ENCODE results near the gene DRC3. TPM values are rescaled to one million over a fixed set of nuclear protein-coding genes. Genes with fewer than 3 reads are reported as not detected.

DRC3 gene
- total RNA-seq, 1 experiment from 2014 or later: 0.68 TPM

GRCh38 chr17:18018411-18018921 is 45.8 kb downstream of the DRC3 start:
- H3K27ac Mint-ChIP-seq: peak overlapping the region in 1 of 3 experiments; percentile 18; a peak in 1 of 7 replicates
- Histone ChIP-seq H4K91ac (ENCODE audit: insufficient read length, low read depth, low read length) (no peak overlapping the region), H3K14ac (ENCODE audit: insufficient read depth, low read length) (no peak overlapping the region), H3T11ph (ENCODE audit: low read length) (no peak overlapping the region), H2BK12ac (ENCODE audit: insufficient read length, low read depth, low read length) (no peak overlapping the region), H3K56ac (ENCODE audit: insufficient read length, low read depth, low read length) (no peak overlapping the region), H3K4me1 (ENCODE audit: insufficient read depth, low read length) (no peaks in the 10 kb centered on the region), H2BK5ac (ENCODE audit: insufficient read length, low read length) (no peak overlapping the region), H3K27ac (ENCODE audit: insufficient read length, low read depth, low read length) (no peak overlapping the region), H3K79me2 (ENCODE audit: insufficient read depth, low read length) (no peaks in the 10 kb centered on the region), H3K18ac (ENCODE audit: insufficient read length, low read depth, low read length) (no peak overlapping the region), H4K8ac (replicated peaks; ENCODE audit: insufficient read length, low read depth, low read length) (no peak overlapping the region), H3K9ac (ENCODE audit: extremely low read depth, insufficient read length, low read length) (no peak overlapping the region), H4K20me1 (ENCODE audit: control insufficient read depth, insufficient read depth, insufficient read length) (no peaks in the 10 kb centered on the region), H3K4ac (ENCODE audit: low read depth, low read length) (no peak overlapping the region), H3K79me1 (ENCODE audit: insufficient read depth, low read depth, low read length, poor library complexity, severe bottlenecking) (no peaks in the 10 kb centered on the region), H3K23me2 (ENCODE audit: insufficient read length, low read depth, low read length, poor library complexity, severe bottlenecking) (no peaks in the 10 kb centered on the region), H2BK15ac (ENCODE audit: low read depth, low read length) (no peak overlapping the region), H2BK20ac (ENCODE audit: low read depth, low read length, poor library complexity, severe bottlenecking) (no peak overlapping the region), H3K23ac (ENCODE audit: insufficient read length, low read depth, low read length) (no peak overlapping the region), H2BK120ac (ENCODE audit: low read depth, low read length, poor library complexity, severe bottlenecking) (no peak overlapping the region), H3K9me3 (ENCODE audit: control insufficient read depth, low read depth, low read length) (no peaks in the 10 kb centered on the region), H3K27me3 (ENCODE audit: insufficient read depth, low read length) (no peaks in the 10 kb centered on the region), H2AK5ac (ENCODE audit: insufficient read length, low read length) (no peak overlapping the region), H4K5ac (ENCODE audit: insufficient read length, low read depth, low read length) (no peak overlapping the region), H3K4me2 (ENCODE audit: insufficient read depth, insufficient read length, low read length) (no peak overlapping the region), H2AFZ (ENCODE audit: low read length) (no peak overlapping the region)
- no CpG with 5 or more reads among the region's 15 CpGs for WGBS (ENCODE audit: extremely low coverage, insufficient read length, low lambda C conversion rate)
- peaks cover 7 to 10% of the 10 kb centered on the region in 2 experiments for H3K4me1 Mint-ChIP-seq
- no peak overlapping the region for H3K4me3 Mint-ChIP-seq
- no peaks in the 10 kb centered on the region for H3K27me3 Mint-ChIP-seq (ENCODE audit: low read depth)
- DNase-seq: no peak
- no peak for TF ChIP-seq CTCF (conservative IDR thresholded peaks at IDR 0.05)
- H3K9me3 Mint-ChIP-seq: no peaks in the 10 kb centered on the region
- H3K36me3 Mint-ChIP-seq (ENCODE audit: insufficient read depth in 1 of 3, low read depth in 3 of 3): 0 out of 7 replicates have a peak, but pooled peaks cover 0 to 6% (median 4%) of the 10 kb centered on the region in 3 experiments
